HS-5 (cell line): ENCODE results near the gene ERCC2.

Experiments used
- DNase-seq: peaks from one replicate; pipeline ENCODE4 v3.0.0-alpha.2; 2012; ENCODE audit warnings: low read depth

ERCC2 gene

DNA sequence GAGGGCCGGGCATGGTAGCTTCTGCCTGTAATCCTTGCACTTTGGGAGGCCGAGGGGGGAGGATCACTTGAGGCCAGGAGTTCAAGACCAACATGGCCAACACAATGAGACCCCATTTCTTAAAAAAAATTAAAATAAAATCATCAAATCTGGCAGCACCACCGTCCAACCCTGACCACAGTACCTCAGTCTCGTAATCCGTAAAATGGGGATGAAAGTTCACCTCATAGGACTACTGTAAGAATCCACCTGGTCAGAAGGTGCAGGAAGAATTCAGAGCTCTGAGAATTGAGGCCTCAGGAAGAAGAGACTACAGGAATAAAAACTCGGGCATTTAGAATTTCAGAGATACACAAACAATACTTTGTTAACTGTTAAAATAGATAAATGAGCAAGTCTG is 31.4 kb upstream of the ERCC2 start:
- no peak for DNase-seq

DNA sequence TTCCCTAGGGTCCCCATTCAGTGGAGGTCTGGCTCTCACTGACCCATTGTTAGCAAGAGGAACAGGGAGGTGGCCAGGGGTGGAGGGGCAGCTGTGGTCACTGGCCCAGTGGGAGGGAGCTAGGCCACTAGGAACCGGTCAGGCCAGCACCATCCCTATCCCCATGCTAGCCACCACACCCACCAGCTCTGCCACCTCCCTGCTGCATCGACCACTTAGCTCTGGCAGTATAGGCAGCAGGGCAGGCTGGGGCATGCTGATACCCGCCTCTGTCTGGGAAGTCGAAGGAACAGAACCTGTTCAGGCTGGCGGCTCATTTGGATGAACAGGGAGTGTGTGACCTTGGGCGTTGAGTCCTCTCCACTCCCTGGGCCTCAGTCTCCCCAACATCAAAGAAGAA is 29.8 kb upstream of the ERCC2 start:
- no peak for DNase-seq

DNA sequence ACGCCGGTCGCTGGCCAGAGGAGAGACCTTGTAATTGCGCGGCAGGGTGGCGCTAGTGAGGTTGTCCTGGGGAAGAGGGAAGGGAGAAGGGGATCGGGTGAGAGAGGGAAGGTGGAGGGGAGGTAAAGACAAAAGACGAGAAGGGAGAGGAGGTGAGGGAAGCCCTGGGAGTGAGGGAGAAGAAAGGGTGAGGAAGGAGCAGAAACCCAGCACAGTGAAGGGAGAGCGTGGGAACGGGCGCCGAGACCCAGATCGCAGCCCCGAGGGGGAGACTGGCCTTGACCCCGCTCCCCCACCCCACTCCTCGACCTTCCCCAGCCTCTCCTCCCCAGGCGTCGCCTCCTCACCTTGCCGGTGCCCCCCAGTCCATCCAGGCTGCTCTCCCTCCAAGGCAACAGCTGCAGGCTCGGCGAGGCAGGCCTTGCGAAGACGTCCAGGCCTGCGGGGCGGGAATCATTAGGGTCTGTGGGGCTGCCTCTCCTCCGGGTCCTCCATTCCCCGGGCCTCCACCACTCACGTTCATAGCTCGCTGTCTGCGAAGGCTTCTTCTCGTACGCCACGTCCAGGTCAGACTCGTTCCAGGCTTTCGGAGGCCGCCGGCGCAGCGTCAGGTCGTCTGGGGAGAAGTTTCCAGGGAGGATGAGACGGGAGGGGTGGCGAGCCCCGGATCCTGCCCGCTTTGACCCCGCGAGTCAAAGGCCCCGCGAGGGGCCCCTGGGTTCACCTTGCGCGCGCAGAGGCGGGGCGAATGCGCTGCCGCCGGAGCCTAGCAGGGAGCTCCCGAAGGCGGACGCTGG is 25.6 kb upstream of the ERCC2 start:
- no peak for DNase-seq

DNA sequence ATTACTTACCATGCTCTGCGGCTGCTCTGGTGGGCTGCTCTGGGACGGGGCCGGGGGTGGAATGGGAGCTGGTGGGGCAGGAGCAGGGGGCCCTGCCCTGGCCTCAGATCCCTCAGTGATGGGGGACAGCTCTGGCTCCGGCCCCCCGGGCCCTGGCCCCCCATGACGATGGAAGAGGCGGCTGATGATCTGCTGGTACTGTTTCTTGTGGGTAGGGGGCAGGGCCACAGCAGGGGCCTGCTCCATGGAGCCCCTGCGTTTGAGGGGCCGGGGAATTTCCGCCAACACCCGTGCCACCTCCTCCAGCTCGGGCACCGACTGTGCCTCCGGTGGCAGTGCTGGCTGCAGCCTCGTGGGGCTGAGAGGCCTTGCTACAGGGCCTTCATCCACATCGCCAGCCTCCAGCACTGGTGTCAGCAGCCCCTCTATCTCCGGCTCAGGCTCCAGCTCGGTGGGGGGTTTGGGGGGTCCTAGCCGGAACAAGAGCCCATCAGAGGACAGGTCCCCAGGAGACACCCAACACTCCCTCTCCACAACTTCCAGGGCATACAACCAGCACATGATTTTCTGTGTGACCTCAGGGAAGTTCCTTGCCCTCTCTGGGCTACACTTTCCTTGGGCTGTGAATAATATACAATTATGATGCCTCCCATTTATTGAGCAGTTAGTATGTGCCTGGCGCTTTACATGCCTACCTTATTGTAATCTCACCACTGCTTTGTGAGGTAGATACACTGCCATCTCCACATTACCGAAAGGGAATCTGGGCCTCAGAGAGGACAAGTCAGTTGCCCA is 21.7 kb upstream of the ERCC2 start:
- DNase-seq = no peak

DNA sequence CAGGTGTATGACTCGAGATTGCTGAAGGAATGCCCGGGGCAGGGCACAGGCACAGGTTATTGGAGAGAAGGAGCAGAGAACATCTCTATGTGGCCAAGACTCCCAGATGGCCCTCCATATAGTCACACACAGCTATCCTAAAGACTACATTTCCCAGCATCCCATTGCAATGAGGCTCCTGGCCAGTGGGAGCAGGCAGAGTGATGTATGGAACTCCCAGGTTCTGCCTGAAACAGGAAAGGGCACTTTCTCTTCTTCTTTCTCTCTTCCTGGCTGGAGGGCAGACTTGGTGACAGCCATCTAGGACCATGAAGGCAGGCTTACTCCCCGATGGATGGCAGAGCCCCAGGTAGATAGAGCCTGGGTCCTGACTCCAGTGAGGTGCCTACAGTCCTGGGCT is 21.0 kb upstream of the ERCC2 start:
- DNase-seq = no peak

DNA sequence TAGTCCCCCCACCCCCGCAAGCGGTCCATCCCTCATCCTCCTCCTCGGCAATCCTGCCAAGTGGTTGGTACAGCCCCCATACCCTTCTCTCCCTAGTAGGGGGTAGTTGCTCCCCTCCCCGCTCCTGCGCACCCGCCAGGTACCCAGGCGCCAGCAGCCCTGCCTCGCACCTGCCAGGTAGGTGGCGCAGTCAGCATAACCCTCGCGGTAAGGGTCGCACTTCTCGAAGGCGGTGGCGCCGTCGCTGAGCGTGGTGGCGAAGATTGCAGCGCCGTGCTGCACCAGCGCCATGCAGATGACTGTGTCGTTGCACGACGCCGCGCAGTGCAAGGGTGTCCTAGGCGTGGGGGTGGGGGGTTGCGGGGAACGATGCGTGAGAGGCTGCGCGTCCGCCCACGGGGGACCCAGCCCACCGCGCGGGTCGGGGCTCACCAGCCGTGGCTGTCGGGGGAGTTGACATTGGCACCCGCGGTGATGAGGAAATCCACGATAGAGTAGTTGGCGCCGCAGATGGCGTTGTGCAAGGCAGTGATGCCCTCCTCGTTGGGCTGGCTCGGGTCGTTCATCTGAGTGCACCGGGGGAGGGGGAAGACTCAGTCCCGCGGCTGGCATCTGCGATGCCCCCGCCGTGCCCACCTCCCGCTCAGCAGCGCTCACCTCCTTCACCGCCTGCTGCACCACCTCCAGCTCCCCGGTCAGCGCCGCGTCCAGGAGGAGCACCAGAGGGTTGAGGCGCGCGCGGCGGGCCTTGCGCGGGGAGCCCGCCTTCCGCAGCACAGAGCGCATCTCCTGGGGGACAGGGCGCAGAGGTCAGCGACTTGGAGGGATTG is 15.2 kb upstream of the ERCC2 start:
- DNase-seq = no peak

DNA sequence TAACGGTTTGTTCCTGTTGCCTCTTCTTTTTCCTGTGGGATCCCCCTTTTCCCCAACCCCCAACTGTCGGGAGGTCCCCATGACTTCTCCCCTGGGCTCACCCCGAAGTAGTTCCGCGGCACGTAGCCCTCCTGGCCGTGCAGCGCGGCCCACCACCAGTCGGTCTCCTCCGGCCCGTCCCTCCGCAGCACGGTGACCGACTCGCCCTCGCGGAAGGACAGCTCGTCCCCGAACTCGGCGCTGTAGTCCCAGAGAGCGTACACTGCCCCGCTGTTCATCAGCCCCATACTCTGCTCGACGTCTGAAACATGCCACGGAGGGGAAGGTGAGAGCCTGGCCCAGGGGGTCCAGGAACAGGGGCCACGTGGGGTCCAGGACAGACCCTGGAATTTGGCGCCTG is 12.1 kb upstream of the ERCC2 start:
- DNase-seq = no peak

DNA sequence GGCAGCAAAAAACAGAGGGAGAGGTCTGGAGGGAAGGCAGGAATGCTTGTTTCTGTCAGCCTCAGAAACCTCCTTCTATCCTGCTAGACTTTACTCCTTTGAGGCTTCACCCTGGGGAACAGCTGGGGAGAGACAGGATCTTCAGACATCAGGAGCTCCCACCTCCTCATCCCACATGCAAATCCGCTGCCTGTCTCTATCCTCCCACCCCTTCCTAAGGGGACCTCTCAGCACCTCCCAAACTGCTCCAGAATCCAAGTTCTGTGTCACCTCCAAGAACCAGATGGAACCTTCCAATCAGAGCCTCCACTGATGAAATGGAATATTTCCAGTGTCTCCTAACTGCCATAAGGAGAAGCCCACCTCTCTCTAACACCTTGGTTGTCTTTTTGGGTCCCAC is 9.7 kb upstream of the ERCC2 start:
- DNase-seq = no peak

DNA sequence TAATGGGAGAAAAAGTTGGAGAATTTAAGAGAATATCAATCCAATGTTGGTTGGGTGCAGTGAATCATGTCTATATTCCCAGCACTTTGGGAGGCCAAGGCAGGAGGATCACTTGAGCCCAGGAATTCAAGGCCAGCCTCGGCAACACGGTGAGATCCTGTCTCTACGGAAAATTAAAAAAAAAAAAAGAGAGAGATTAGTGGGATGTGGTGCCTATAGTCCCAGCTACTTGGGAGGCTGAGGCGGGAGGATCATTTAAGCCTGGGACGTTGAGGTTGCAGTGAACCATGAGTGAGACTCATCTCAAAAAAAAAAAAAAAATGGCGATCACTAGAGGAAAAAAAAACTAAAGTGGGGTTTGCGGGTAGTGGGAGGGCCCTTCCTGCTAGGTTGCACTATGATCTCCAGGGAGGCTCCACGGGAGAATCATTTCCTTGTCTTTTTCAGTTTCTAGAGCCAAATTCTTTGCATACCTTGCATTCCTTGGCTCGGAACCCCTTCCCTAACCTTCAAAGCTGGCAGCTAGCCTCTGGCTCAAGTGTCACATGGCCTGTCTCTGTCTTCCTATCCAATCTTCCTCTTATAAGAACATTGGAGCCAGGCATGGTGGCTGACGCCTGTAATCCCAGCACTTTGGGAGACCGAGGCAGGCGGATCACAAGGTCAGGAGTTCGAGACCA is 5.8 kb upstream of the ERCC2 start:
- DNase-seq = peak; percentile 97

DNA sequence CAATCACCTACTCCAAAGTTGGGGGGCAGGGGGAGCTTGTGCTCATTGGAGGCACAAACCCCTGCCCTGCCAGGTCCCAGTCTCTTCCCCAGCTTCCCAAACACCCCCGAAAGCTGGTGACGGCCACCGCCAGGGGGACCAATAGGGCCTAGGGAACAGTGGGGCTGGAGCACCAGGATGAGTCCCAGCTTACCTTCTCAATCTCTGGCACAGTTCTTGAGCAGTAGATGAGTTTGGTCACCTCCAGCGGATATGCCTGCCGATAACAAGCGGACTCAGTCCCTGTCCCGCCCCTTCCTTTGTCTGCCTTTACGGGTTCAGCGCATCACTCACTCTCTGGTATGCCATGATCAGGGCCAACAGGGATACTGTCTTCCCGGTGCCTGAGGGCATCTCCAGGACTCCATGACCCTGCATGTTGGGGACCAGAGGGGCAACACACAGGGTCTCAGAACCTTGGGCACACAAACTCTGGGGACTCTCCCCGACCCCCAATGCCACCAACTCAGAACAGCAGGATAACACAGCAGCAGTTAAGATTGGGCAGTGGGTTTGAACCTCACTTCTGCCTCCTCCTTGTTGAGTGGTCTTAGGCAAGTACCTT is 1.5 kb downstream of the ERCC2 start:
- DNase-seq = no peak

DNA sequence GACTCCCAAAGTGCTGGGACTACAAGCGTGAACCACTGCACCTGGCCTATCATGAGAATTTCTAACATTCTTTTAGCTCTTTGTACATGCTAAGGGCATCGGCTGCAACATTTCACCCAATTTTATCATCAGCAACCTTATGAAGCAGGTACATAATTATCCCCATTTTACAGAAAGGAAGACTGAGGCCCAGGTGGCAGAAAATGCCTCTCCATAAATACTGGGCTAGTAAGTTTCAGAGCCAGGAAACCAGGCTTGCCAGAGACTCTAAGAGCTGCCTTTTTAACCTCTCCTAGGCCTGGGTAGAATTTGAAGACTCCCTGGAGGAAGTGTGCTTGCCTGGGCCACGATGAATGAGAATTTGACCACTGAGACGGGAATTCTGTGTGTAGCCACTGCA is 2.2 kb downstream of the ERCC2 start:
- DNase-seq = no peak

DNA sequence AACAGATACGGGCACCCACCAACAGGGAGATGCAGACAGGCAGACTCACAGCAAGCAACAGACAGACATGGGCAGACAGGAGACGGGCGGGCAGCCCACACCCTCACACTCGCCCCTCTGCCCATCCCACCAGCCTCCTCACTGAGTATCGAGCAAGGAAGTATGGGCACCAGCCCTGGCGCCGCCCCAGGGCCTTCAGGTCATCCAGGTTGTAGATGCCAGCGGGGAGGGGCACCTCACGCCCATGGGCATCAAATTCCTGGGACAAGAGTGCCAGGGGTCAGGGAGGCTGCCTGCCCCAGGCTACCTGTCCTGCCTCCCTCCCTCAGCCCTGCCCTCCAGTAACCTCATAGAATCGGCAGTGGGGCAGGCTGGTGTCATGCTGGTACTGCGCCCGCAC is 5.7 kb downstream of the ERCC2 start:
- DNase-seq = no peak

DNA sequence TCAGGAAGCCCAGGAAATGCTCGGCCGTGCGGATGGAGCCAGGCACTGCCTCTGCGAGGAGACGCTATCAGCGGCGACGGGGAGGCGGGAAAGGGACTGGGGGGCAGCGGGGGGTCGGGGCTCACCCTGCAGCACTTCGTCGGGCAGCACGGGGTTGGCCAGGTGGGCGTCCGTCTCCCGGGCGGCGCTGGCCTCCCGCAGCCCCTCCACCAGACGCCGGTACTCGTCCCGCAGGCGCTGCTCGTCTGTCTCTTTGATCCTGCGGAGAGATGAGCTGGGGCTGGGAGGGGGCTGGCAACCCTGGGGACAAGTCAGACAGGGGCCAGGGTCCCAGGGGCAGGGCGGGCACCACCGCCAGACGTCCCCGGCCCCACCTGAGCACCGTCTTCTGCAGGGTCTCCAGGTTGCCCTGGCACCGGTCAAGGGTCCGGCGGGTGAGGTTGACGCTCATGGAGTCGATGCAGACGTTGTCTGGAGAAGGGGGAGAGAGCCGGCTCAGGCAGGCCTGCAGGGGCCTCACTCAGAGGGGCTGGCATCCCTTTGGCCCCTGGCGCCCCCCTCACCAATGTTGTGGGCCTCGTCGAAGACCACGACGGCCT is 6.4 kb downstream of the ERCC2 start:
- DNase-seq = no peak

DNA sequence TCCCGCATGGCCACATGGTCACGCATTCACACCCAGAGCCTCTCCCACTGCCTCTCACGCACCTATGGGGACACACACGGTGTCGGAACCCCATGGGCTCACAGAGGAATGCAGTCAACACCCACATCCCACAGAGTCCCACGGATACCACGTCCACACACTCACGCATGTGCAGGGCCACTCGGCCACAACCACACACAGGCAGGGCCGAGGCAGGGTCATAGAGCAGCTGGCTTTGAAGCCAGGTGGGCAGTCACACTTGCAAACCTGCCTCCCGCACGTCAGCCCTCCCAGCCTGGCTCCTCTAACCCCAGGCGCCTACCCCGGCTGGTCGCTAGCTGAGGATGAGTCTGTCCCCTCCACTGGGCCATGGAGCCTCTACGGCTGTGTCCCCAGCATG is 8.1 kb downstream of the ERCC2 start:
- DNase-seq = no peak

DNA sequence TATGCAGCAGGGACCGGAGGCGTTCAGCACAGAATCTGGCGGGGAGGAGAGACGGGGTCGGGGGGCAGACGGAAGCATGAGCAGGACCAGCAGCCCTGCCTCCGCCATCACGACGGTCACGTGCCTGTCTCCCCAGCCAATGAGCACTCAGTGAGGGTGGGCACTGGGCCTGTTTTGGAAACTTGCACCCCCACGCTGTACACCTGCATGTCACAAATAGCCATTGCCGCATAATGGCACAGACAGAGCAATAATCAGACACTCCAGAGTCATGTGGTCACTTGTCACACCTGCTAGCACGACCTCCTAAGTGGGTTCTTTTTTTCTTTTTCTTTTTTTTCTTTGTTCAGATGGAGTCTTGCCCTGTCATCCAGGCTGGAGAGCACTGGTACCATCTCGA is 8.8 kb downstream of the ERCC2 start:
- DNase-seq = no peak

DNA sequence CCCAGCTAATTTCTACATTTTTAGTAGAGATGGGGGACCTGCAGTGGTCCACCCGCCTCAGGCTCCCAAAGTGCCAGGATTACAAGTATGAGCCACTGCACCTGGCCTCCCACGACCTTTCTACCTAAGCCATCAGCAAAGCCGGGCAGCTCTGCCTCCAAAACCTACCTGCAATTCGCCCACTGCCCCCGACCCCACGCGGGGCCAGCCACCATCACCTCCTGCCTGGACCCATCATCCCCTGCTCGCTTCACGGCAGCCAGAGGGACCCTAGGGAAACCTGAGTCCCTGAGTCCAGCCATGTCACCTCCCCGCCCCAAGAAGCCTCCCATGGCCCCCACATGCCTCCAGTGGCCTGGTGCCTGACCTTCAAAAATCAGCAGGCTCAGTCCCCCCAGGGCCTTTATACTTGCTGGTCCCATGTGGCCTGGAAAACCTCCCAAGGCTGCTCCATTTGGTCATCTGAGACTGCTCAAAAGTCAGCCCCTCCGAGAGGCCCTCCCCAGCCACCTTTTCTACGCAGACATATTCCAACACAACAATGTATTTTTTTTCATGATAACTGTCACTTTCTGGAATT is 12.1 kb downstream of the ERCC2 start:
- DNase-seq = no peak

DNA sequence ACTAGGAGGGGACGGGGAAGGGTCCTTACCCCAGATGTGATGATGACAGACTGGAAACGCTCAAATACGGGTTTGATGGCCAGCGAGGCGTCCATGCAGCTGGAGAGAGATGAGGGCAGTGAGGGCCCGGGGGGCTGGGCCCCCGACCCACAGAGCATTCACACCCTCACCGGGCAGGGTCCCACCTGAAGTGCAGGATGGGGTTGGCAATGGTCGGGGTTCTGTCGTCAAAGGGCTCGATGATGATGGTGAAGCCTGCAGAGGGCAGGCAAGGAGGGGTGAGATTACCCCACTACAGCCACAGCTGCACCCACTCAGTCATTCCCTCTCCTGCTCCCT is 13.0 kb downstream of the ERCC2 start:
- no peak for DNase-seq

DNA sequence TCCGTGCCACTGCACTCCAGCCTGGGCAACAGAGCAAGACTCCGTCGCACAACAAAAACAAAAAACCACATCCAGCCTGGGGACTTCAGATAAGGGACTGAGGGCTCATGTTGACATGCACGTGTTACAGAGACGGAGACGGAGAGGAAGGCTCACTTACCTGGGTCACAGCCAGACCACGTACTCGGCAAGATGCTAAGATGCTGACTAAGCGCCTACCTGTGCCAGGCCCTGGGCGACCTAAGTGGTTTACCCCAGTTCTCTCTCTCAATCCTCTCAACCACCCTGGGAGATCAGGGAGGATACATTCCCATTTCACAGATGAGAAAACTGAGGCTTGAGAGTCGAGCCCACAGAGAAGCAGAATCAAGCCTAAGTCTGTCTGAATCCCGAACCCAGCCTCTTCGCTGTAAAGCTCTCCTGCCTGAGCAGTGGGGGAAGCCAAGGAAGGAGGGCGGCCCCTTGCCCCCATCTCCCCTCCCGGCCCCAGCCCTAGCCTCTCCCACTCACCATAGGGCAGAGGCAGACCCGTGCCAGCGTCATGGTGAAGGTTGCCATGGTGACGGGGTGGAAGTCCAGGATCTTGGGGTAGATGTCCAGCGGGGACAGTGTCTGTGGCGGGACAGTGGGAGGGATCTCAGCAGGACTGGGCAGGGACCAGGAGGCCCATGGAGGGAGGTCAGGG is 13.5 kb downstream of the ERCC2 start:
- DNase-seq = no peak

DNA sequence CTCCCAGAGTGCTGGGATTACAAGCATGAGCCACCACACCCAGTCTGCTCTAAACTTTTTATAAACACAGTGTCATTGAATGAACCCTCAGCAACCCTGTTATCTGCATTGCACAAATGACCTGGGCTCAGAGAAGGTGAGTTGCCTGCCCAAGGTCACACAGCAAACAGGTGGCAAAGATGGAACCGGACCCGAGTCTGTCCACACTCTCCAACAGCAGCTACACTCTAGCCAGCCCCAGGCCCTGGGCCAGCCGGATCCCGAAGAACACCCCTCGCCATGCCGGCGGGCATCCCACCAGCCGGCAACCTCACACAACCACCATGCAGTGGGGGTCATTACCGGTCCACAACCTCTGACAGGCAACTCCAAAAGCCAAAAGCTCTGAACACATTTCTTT is 14.5 kb downstream of the ERCC2 start:
- no peak for DNase-seq

DNA sequence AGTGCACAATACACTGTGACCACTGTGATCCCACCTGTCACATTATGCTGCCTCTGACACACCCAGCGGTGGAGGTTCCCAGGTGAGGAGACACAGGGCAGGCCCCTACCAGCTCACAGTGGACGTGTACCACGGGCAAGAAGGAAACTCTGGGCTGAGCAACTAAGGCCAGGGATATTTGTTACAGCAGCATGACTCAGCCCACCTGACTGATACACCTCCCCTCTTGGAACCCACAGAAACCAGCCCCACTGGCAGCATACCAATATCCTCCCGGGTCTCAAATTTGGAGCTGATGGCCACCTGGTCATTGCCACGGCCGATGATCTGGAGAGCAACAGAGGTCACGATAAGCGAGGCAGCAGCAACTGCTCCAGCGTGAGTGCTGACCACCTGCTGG is 15.0 kb downstream of the ERCC2 start:
- DNase-seq = no peak
